Stimulated activated CD8-positive, alpha-beta memory T cell treated with anti-CD3 and anti-CD28 coated beads, Interleukin-7, amount 100 ng/mL, for 4 hours (primary cell): ENCODE data around the gene ARHGEF9.
A peak's percentile ranks its signal among the peaks of the same experiment; 100 is the strongest.
"Not testable (repeated sequence)": the region's sequence is repeated elsewhere in the genome, so short reads cannot be mapped to it uniquely, and the experiment has no call there.

Source experiments
- DNase-seq, 2 donors: peaks; one replicate each; pipeline ENCODE4 v3.0.0-alpha.2; 2020; ENCODE audit warnings: low read depth in 2 of 2

The ARHGEF9 gene

GRCh38 chrX:63784902-63785707 lies at the start of gene ARHGEF9:
Gene ARHGEF9 (minus strand): TSS chrX:63785214. CDS start chrX:63785145, 69 bp downstream.
- no peak for DNase-seq

- not testable (repeated sequence) for DNase-seq
These were observed 40.4 kb upstream of the ARHGEF9 start for GRCh38 chrX:63825446-63825845.

GRCh38 chrX:63818156-63818555 lies 33.1 kb upstream of the ARHGEF9 start:
- no peak for DNase-seq

- DNase-seq: no peak
These were observed 32.7 kb upstream of the ARHGEF9 start for GRCh38 chrX:63817696-63818095.

- no peak for DNase-seq
These were observed 27.8 kb upstream of the ARHGEF9 start for GRCh38 chrX:63812823-63813222.

GRCh38 chrX:63810746-63811145 lies 25.7 kb upstream of the ARHGEF9 start:
- DNase-seq: no peak

GRCh38 chrX:63809173-63809572 lies 24.2 kb upstream of the ARHGEF9 start:
- DNase-seq: no peak

GRCh38 chrX:63795406-63795805 lies 10.4 kb upstream of the ARHGEF9 start:
- not testable (repeated sequence) for DNase-seq

- DNase-seq: no peak
These were observed 660 bp upstream of the ARHGEF9 start for GRCh38 chrX:63785708-63786040.

- DNase-seq: no peak
These were observed 590 bp downstream of the ARHGEF9 start for GRCh38 chrX:63784346-63784901.

GRCh38 chrX:63782515-63782914 lies 2.5 kb downstream of the ARHGEF9 start:
- no peak for DNase-seq

- no peak for DNase-seq
These were observed 16.3 kb downstream of the ARHGEF9 start for GRCh38 chrX:63768760-63769159.

GRCh38 chrX:63765712-63766111 lies 19.3 kb downstream of the ARHGEF9 start:
- no peak for DNase-seq

GRCh38 chrX:63764946-63765345 lies 20.1 kb downstream of the ARHGEF9 start:
- no peak for DNase-seq

GRCh38 chrX:63761639-63762038 lies 23.4 kb downstream of the ARHGEF9 start:
- no peak for DNase-seq

GRCh38 chrX:63758011-63758410 lies 27.0 kb downstream of the ARHGEF9 start:
- no peak for DNase-seq

- no peak for DNase-seq
These were observed 29.1 kb downstream of the ARHGEF9 start for GRCh38 chrX:63755892-63756291.

- peak; percentile 75 to 82 for DNase-seq
These were observed 30.0 kb downstream of the ARHGEF9 start for GRCh38 chrX:63754860-63755579.

GRCh38 chrX:63754136-63754859 lies 30.7 kb downstream of the ARHGEF9 start:
- DNase-seq: peak in 1 of 2 donors; percentile 5

- no peak for DNase-seq
These were observed 33.5 kb downstream of the ARHGEF9 start for GRCh38 chrX:63751481-63751880.

GRCh38 chrX:63750811-63751210 lies 34.2 kb downstream of the ARHGEF9 start:
- no peak for DNase-seq

GRCh38 chrX:63747331-63747730 lies 37.7 kb downstream of the ARHGEF9 start:
- DNase-seq: no peak
